HepG2 (cell line): ENCODE results near the gene SLC22A31. TPM values are rescaled to one million over a fixed set of nuclear protein-coding genes. Genes with fewer than 3 reads are reported as not detected.
A peak's percentile ranks its signal among the peaks of the same experiment; 100 is the strongest.

ENCODE experiments used
- ARNT ChIP-seq: fragments of 450-650 bp; IDR thresholded peaks from 2 replicates; pipeline ENCODE4 v1.6.1; 2017
- ATF6 ChIP-seq: sonication (generic); formaldehyde crosslinking; conservative IDR thresholded peaks from 2 replicates; pipeline ENCODE4 v1.4.0; 2020; ENCODE audit warnings: missing genetic modification reagents
- CEBPZ ChIP-seq: IDR thresholded peaks from 2 replicates; pipeline ENCODE4 v1.6.1; 2012; ENCODE audit warnings: low read length, improper control_type of control experiment
- CENPX ChIP-seq: sonication (generic); formaldehyde crosslinking; IDR thresholded peaks from 2 replicates; pipeline ENCODE4 v1.9.0; 2021; ENCODE audit warnings: mild to moderate bottlenecking, missing genetic modification reagents, moderate library complexity
- EZH2 ChIP-seq: conservative IDR thresholded peaks from 2 replicates; pipeline ENCODE4 v1.6.1; 2012; ENCODE audit warnings: mild to moderate bottlenecking, low read depth, low read length, moderate library complexity
- HMG20B ChIP-seq: conservative IDR thresholded peaks from 2 replicates; pipeline ENCODE4 v1.6.1; 2016; ENCODE audit warnings: missing genetic modification reagents, missing compliant biosample characterization
- JUNB ChIP-seq: sonication (generic); formaldehyde crosslinking; IDR thresholded peaks from 2 replicates; pipeline ENCODE4 v1.8.0; 2022; ENCODE audit warnings: missing genetic modification reagents, mild to moderate bottlenecking, borderline replicate concordance
- KLF15 ChIP-seq: sonication (generic); formaldehyde crosslinking; IDR thresholded peaks from 2 replicates; pipeline ENCODE4 v1.8.1; 2023; ENCODE audit warnings: borderline replicate concordance, mild to moderate bottlenecking, inconsistent platforms, missing genetic modification reagents, mixed read lengths
- KMT2B ChIP-seq: IDR thresholded peaks from 2 replicates; pipeline ENCODE4 v1.6.1; 2016; ENCODE audit warnings: missing genetic modification reagents, missing compliant biosample characterization
- NR0B2 ChIP-seq: sonication (generic); formaldehyde crosslinking; IDR thresholded peaks from 2 replicates; pipeline ENCODE4 v1.4.0; 2020; ENCODE audit warnings: mild to moderate bottlenecking, missing genetic modification reagents
- SIN3A ChIP-seq: IDR thresholded peaks from 2 replicates; pipeline ENCODE4 v1.6.1; 2011; ENCODE audit warnings: low read depth, mild to moderate bottlenecking, control low read depth, low read length, borderline replicate concordance
- ZBTB33 ChIP-seq: sonication (generic); formaldehyde crosslinking; IDR thresholded peaks from 2 replicates; pipeline ENCODE4 v1.4.0; 2020; ENCODE audit warnings: missing genetic modification reagents
- ZBTB7A ChIP-seq: sonication (generic); formaldehyde crosslinking; IDR thresholded peaks from 2 replicates; pipeline ENCODE4 v1.8.0; 2022; ENCODE audit warnings: mild to moderate bottlenecking, missing genetic modification reagents
- ZFP62 ChIP-seq: sonication (generic); formaldehyde crosslinking; IDR thresholded peaks from 2 replicates; pipeline ENCODE4 v1.4.0; 2020; ENCODE audit warnings: missing genetic modification reagents
- ZMYM2 ChIP-seq: sonication (generic); formaldehyde crosslinking; IDR thresholded peaks from 2 replicates; pipeline ENCODE4 v1.8.0; 2022; ENCODE audit warnings: mild to moderate bottlenecking, missing genetic modification reagents
- ZNF101 ChIP-seq: sonication (generic); formaldehyde crosslinking; IDR thresholded peaks from 2 replicates; pipeline ENCODE4 v1.4.0; 2020; ENCODE audit warnings: mild to moderate bottlenecking, low read depth, missing genetic modification reagents, borderline replicate concordance
- ZNF143 ChIP-seq: sonication (generic); formaldehyde crosslinking; IDR thresholded peaks from 2 replicates; pipeline ENCODE4 v1.4.0; 2020; ENCODE audit warnings: missing genetic modification reagents
- ZNF329 ChIP-seq: sonication (generic); formaldehyde crosslinking; IDR thresholded peaks from 2 replicates; pipeline ENCODE4 v1.9.0; 2021; ENCODE audit warnings: low read depth, mild to moderate bottlenecking, missing genetic modification reagents
- ZNF530 ChIP-seq: sonication (generic); formaldehyde crosslinking; IDR thresholded peaks from 2 replicates; pipeline ENCODE4 v1.5.0; 2020; ENCODE audit warnings: low read depth, mild to moderate bottlenecking, missing genetic modification reagents
- ZNF792 ChIP-seq: IDR thresholded peaks from 2 replicates; pipeline ENCODE4 v1.6.1; 2016
- ZNF891 ChIP-seq: sonication (generic); formaldehyde crosslinking; IDR thresholded peaks from 2 replicates; pipeline ENCODE4 v1.5.0; 2020; ENCODE audit warnings: mild to moderate bottlenecking, missing genetic modification reagents
- polyA plus RNA-seq, 8 experiments: library from polyadenylated mRNA; depleted of rRNA in 3 of 8; stranded (reverse) in 7 of 8; unstranded in 1 of 8; fragments of >200 nt; fragmentation: Illumina TruSeq in 4 of 8; extraction: Trizol in 4 of 8; gene quantifications; 2 replicates each; pipeline versions ENCODE4 v1.2.1 to v1.2.3, GENCODE V29; 2011 to 2016; ENCODE audit warnings: low read depth in 4 of 8, missing spikeins in 1 of 8, mixed read lengths in 1 of 8; ENCODE audit not compliant: insufficient read depth in 1 of 8
- total RNA-seq, 5 experiments: library from RNA; depleted of rRNA; stranded (reverse); fragments of >200 nt; fragmentation: Illumina TruSeq; extraction: Trizol; gene quantifications; 2 replicates each; pipeline ENCODE4 v1.2.3, GENCODE V29; 2016; ENCODE audit warnings: low read depth in 1 of 5

The SLC22A31 gene
- total and polyA plus RNA-seq, 2 of the 13 experiments (the other 11 are each of a cell fraction or from before 2014, with no cell fraction given), result 67.3 to 83.3 TPM

GRCh38 chr16:89241187-89242007, 41.1 kb upstream of the SLC22A31 start (continued):
- TF ChIP-seq ATF6 (CRISPR knock-in tag), result peak; percentile 80; the same call in 1 of the 2 replicates
- TF ChIP-seq CEBPZ, result no peak
- TF ChIP-seq ZNF101 (CRISPR knock-in tag), result no peak
- TF ChIP-seq ZNF143 (CRISPR knock-in tag), result peak; percentile 64
- no peak; the same call in 1 of the 2 replicates for TF ChIP-seq HMG20B (CRISPR knock-in tag)
- TF ChIP-seq ZNF792, result peak; percentile 84
- TF ChIP-seq ZBTB7A, result no peak
- no peak for TF ChIP-seq ZNF530 (CRISPR knock-in tag)
- peak; percentile 76; the same call in 1 of the 2 replicates for TF ChIP-seq NR0B2 (CRISPR knock-in tag)
- TF ChIP-seq ZBTB33 (CRISPR knock-in tag), result no peak; the same call in none of the 2 replicates
- TF ChIP-seq ZFP62 (CRISPR knock-in tag), result no peak
- TF ChIP-seq ZMYM2 (CRISPR knock-in tag), result 0 out of 2 replicates have a peak, but pooled peaks have one; percentile 38
- TF ChIP-seq EZH2, result no peak
- no peak for TF ChIP-seq ARNT
- TF ChIP-seq SIN3A, result peak; percentile 90; the same call in 1 of the 2 replicates
- TF ChIP-seq ZNF891, result no peak; the same call in 1 of the 2 replicates
- no peak for TF ChIP-seq CENPX
- TF ChIP-seq JUNB (CRISPR knock-in tag), result no peak
- TF ChIP-seq KMT2B (CRISPR knock-in tag), result peak; percentile 86
- no peak for TF ChIP-seq KLF15 (CRISPR knock-in tag)
- TF ChIP-seq ZNF329 (CRISPR knock-in tag), result peak; percentile 79
